Suprapubic skin (tissue), 4 donors: ENCODE measurements around the gene BAZ2B.

Experiments used
- POLR2A ChIP-seq, 2 donors: fragments of 450-650 bp; IDR thresholded peaks; one replicate each; pipeline ENCODE4 v1.6.1; 2017; ENCODE audit warnings: antibody characterized with exemption in 2 of 2, mild to moderate bottlenecking in 2 of 2, moderate library complexity in 2 of 2
- POLR2AphosphoS5 ChIP-seq, 3 donors: sonication (generic); formaldehyde crosslinking; IDR thresholded peaks; one replicate each; pipeline ENCODE4 v1.6.1; 2017; ENCODE audit warnings: antibody characterized with exemption in 3 of 3

GRCh38 chr2:159516241-159516758 lies 100.0 kb downstream of the BAZ2B start:
- TF ChIP-seq POLR2AphosphoS5 (IDR thresholded peaks at IDR 0.05): no peak
- no peak for TF ChIP-seq POLR2A (IDR thresholded peaks at IDR 0.05)
